Measurements from ENCODE around the gene ZNF862. TPM values are rescaled to one million over a fixed set of nuclear protein-coding genes. Genes with fewer than 3 reads are reported as not detected.

The ZNF862 gene
- total RNA-seq, 2 donors from 2014 or later, result 11.4 to 17.3 TPM

Other genes with a start within 250 kb of the ZNF862 start
- gene ZNF467, start 64.8 kb upstream of the ZNF862 start, total RNA-seq, result 1 to 10 TPM; 4.6 to 7.4 TPM
- gene ATP6V0E2, start 35.6 kb downstream of the ZNF862 start, total RNA-seq, result 10 to 100 TPM in 1 of 2 donors, 1 to 10 TPM in 1; 6.3 to 58.2 TPM